ENCODE data around the gene FRMD3.

GRCh38 chr9:83281306-83282255 is 256.6 kb downstream of the FRMD3 start:
- no peak for TF ChIP-seq EZH2 (IDR thresholded peaks at IDR 0.05; ENCODE audit: low read length, missing control alignments)
- TF ChIP-seq CTCF (conservative IDR thresholded peaks at IDR 0.05 in 1 of 2, IDR thresholded peaks at IDR 0.05 in 1 of 2; ENCODE audit: low read depth in 1 of 2, low read length in 2 of 2): no peak

Measured in fibroblast of lung (primary cell).